Loucy (cell line): ENCODE data around the gene TAF1B.

Experiments used
- EZH2phosphoT487 ChIP-seq: fragments of 200-600 bp; IDR thresholded peaks from 2 replicates; pipeline ENCODE4 v1.6.1; 2018; ENCODE audit warnings: antibody characterized with exemption, mild to moderate bottlenecking, moderate library complexity, borderline replicate concordance
- TF ChIP-seq, protein P1 (sequence below): fragments of 200-600 bp; sonication (generic); conservative IDR thresholded peaks from 2 replicates; pipeline ENCODE4 v1.5.1; 2014; ENCODE audit warnings: mild to moderate bottlenecking, antibody characterized with exemption, low read length

DNA sequence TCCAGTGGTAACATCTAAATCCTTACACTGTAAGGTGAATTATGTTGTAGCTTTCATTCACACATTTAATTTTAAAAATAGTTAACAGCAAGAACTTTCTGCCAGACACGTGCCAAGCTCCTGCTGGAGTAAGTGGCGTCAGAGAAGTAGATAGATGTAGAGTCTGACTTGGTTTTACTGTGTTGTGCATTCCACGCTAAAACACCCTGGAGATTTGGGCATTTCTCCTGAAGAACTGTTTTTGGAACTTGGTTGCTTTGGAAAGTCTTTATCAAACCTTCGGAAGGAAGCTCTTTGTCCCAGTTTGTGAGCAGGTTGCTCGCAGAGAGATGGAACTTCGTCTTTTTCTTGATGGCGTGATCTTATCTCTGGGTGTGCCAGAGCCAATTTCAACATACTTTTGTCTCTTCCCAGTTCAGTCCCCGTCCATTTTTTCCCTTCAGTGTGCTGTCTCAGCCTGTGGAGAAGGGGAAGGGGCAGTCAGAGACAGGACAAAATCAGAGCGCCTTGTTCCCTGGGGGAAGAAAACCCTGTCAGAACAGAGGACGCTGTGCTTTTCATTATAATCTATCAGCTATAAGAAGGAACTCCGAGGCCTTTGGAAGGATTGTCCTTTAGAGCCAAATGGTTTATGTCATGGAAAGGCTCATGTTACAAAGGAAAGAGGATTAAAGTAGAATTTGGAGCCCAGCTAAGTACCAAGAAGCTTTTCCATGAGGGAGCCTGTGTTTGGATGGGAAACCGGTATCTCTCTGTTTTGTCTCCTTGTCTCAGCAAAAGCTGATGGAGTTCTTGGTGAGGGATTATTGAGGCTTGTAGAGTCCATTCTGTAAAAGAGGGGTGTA, 127.1 kb downstream of the TAF1B start:
- no peak for TF ChIP-seq EZH2phosphoT487
- TF ChIP-seq, protein P1, sequence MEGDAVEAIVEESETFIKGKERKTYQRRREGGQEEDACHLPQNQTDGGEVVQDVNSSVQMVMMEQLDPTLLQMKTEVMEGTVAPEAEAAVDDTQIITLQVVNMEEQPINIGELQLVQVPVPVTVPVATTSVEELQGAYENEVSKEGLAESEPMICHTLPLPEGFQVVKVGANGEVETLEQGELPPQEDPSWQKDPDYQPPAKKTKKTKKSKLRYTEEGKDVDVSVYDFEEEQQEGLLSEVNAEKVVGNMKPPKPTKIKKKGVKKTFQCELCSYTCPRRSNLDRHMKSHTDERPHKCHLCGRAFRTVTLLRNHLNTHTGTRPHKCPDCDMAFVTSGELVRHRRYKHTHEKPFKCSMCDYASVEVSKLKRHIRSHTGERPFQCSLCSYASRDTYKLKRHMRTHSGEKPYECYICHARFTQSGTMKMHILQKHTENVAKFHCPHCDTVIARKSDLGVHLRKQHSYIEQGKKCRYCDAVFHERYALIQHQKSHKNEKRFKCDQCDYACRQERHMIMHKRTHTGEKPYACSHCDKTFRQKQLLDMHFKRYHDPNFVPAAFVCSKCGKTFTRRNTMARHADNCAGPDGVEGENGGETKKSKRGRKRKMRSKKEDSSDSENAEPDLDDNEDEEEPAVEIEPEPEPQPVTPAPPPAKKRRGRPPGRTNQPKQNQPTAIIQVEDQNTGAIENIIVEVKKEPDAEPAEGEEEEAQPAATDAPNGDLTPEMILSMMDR, result no peak
